GM06990 (cell line): ENCODE results near the gene ZNF124.
"Not testable (repeated sequence)": the region's sequence is repeated elsewhere in the genome, so short reads cannot be mapped to it uniquely, and the experiment has no call there.

Experiments
- DNase-seq: peaks from one replicate; pipeline ENCODE4 v3.0.0-alpha.2; 2011; ENCODE audit not compliant: insufficient read length; ENCODE audit errors: extremely low read depth
- H3K27me3 ChIP-seq: replicated peaks from 2 replicates; pipeline ENCODE4 v1.6.0; 2011; ENCODE audit warnings: low read length; ENCODE audit not compliant: control insufficient read depth, insufficient read depth
- H3K36me3 ChIP-seq: 2 replicates; pipeline ENCODE4 v1.5.1; 2011; ENCODE audit warnings: low read length; ENCODE audit not compliant: control insufficient read depth, insufficient read depth
- H3K4me3 ChIP-seq: replicated peaks from 2 replicates; pipeline ENCODE4 v1.5.1; 2011; ENCODE audit warnings: low read depth, mild to moderate bottlenecking, control low read depth, low read length
- CTCF ChIP-seq: IDR thresholded peaks from 2 replicates; pipeline ENCODE4 v1.5.1; 2011; ENCODE audit warnings: low read length, control low read depth, mild to moderate bottlenecking, inconsistent platforms; ENCODE audit not compliant: insufficient read depth, poor library complexity, severe bottlenecking

ZNF124 gene

GRCh38 chr1:247180581-247180980 is 8.8 kb upstream of the ZNF124 start:
- Histone ChIP-seq H3K27me3 (no peaks in the 10 kb centered on the region), H3K4me3 (no peak overlapping the region), H3K36me3 (no peaks in the 10 kb centered on the region)
- no peak for DNase-seq
- no peak for TF ChIP-seq CTCF

GRCh38 chr1:247177755-247178154 is 5.9 kb upstream of the ZNF124 start:
- no peak for TF ChIP-seq CTCF
- H3K4me3 ChIP-seq = no peak overlapping the region
- H3K27me3 ChIP-seq = no peaks in the 10 kb centered on the region
- no peaks in the 10 kb centered on the region for H3K36me3 ChIP-seq
- DNase-seq = no peak

GRCh38 chr1:247175458-247175857 is 3.6 kb upstream of the ZNF124 start:
- TF ChIP-seq CTCF = no peak
- no peak overlapping the region for H3K4me3 ChIP-seq
- no peaks in the 10 kb centered on the region for H3K36me3 ChIP-seq
- DNase-seq = no peak
- H3K27me3 ChIP-seq = no peaks in the 10 kb centered on the region

GRCh38 chr1:247173431-247173830 is 1.6 kb upstream of the ZNF124 start:
- Histone ChIP-seq H3K4me3 (no peak overlapping the region), H3K27me3 (no peaks in the 10 kb centered on the region), H3K36me3 (no peaks in the 10 kb centered on the region)
- no peak for TF ChIP-seq CTCF
- DNase-seq = no peak

GRCh38 chr1:247172996-247173395 is 1.2 kb upstream of the ZNF124 start:
- DNase-seq = no peak
- H3K36me3 ChIP-seq = no peaks in the 10 kb centered on the region
- H3K4me3 ChIP-seq = no peak overlapping the region
- H3K27me3 ChIP-seq = no peaks in the 10 kb centered on the region
- no peak for TF ChIP-seq CTCF

GRCh38 chr1:247171443-247171842 is 377 bp downstream of the ZNF124 start:
- not testable (repeated sequence) for H3K36me3 ChIP-seq, DNase-seq, H3K27me3 ChIP-seq, H3K4me3 ChIP-seq
